IPS-20b (cell line): ENCODE data around the gene MPHOSPH6.

Source experiments
- H3K27ac ChIP-seq: one replicate; pipeline ENCODE4 v1.5.1; 2013; ENCODE audit warnings: low read length
- H3K27me3 ChIP-seq: 2 replicates; pipeline ENCODE4 v1.6.1; 2013; ENCODE audit warnings: mild to moderate bottlenecking, low read length, inconsistent platforms; ENCODE audit not compliant: insufficient read depth
- H3K36me3 ChIP-seq: 2 replicates; pipeline ENCODE4 v1.6.1; 2013; ENCODE audit warnings: low read depth, mild to moderate bottlenecking, inconsistent platforms, low read length, moderate library complexity; ENCODE audit not compliant: insufficient read depth
- H3K4me1 ChIP-seq: 2 replicates; pipeline ENCODE4 v1.6.1; 2013; ENCODE audit warnings: mild to moderate bottlenecking, control low read depth, inconsistent platforms, low read length, moderate library complexity; ENCODE audit not compliant: insufficient read depth
- H3K4me3 ChIP-seq: 2 replicates; pipeline ENCODE4 v1.5.1; 2013; ENCODE audit warnings: mild to moderate bottlenecking, low read length, inconsistent platforms
- H3K9ac ChIP-seq: 2 replicates; pipeline ENCODE4 v1.6.1; 2013; ENCODE audit warnings: low read depth, mild to moderate bottlenecking, inconsistent platforms, low read length, moderate library complexity
- H3K9me3 ChIP-seq: 2 replicates; pipeline ENCODE4 v1.6.1; 2013; ENCODE audit warnings: mild to moderate bottlenecking, low read depth, low read length, inconsistent platforms; ENCODE audit not compliant: insufficient read depth

MPHOSPH6 gene

DNA sequence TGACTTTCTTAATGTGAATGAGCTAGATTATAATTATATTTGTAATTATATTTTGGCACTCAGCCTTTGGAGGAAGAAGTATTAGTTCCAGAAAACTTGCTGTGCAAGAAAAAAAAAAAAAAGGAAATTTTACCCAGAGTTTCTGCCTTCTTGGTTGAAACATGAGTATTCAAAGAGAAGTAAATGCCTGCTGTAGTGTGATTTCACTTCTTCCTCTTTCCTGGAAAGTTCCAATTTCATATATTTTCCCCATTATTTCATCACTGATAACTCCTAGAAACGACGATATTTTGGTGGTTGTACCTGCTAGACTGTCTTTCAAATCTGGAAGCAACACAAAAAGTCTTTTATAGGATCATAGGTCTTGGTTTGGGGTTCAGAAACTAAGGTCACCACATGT is 20.4 kb upstream of the MPHOSPH6 start:
- no peak overlapping the region for H3K4me3 ChIP-seq
- no peak overlapping the region for H3K9ac ChIP-seq
- H3K36me3 ChIP-seq: no peaks in the 10 kb centered on the region
- H3K4me1 ChIP-seq: peaks cover 9% of the 10 kb centered on the region; the same call in 1 of the 2 replicates
- H3K9me3 ChIP-seq: no peaks in the 10 kb centered on the region
- H3K27me3 ChIP-seq: no peaks in the 10 kb centered on the region
- no peak overlapping the region for H3K27ac ChIP-seq

DNA sequence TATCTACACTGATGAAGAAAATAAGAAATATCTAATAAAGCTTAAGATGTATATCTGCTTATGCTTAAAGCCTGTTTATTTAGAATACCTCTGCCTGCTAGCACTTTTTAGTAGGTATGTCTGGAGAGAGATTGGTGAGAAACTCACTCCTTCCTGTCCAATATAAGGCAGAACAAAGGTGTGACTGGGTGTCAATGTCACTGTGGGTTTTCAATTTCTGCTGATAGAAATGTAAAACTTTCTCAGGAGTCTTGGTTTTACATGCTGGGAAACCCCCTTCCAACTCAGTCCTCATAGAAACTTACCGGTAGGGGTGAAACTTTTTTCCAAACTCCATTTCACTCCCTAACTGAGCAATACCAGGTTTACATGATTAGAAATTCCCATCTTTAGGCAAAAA is 17.8 kb upstream of the MPHOSPH6 start:
- H3K9me3 ChIP-seq: no peaks in the 10 kb centered on the region
- no peak overlapping the region for H3K27ac ChIP-seq
- H3K9ac ChIP-seq: no peak overlapping the region
- no peaks in the 10 kb centered on the region for H3K36me3 ChIP-seq
- H3K4me3 ChIP-seq: no peak overlapping the region
- H3K4me1 ChIP-seq: peaks cover 9% of the 10 kb centered on the region; the same call in 1 of the 2 replicates
- H3K27me3 ChIP-seq: no peaks in the 10 kb centered on the region

DNA sequence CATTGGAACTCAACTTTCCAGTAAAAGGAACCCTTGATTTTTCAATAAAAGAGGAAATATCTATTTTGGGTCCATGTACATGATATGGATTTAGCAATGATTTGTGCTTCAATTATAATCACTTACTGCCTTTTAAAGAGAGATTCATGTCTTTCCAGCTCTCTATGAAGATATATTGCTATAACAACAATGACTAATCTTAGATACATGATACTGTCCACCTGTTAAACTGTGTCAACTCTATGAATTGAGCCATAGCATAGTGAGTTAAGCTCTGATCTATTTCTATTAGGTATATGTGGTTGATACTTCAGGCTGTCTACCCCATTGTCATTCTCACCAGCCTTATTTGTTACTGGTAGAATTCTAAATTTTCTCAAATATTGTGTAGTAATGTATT is 15.0 kb upstream of the MPHOSPH6 start:
- H3K4me3 ChIP-seq: no peak overlapping the region
- H3K4me1 ChIP-seq: peaks cover 12% of the 10 kb centered on the region; the same call in 1 of the 2 replicates

DNA sequence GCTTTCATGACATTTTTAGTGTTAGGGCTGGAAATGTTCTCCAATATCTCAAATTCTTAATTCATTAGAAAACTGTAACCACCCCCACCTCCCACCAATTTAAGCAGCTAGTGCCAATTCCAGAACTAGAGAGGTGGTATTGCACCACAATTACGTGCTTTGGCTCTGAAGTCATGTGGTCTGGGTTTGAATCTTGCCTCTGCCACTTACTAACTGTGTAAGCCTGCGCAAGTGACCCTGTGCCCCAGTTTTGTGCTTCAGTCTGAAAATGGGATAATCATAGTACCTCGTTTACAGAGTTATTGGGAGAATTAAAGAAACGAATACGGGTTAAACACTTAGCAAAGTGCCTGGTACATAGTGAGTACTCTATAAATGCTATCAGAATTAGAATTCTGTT is 14.2 kb upstream of the MPHOSPH6 start:
- H3K27me3 ChIP-seq: no peaks in the 10 kb centered on the region
- no peaks in the 10 kb centered on the region for H3K9me3 ChIP-seq
- no peaks in the 10 kb centered on the region for H3K36me3 ChIP-seq
- H3K27ac ChIP-seq: no peak overlapping the region
- H3K9ac ChIP-seq: no peak overlapping the region
- H3K4me3 ChIP-seq: no peak overlapping the region
- H3K4me1 ChIP-seq: peaks cover 12% of the 10 kb centered on the region; the same call in 1 of the 2 replicates

More for the DNA sequence above, 15.0 kb upstream of the MPHOSPH6 start:
- Histone ChIP-seq H3K27ac (no peak overlapping the region), H3K27me3 (no peaks in the 10 kb centered on the region), H3K9me3 (no peaks in the 10 kb centered on the region), H3K9ac (no peak overlapping the region), H3K36me3 (no peaks in the 10 kb centered on the region)

DNA sequence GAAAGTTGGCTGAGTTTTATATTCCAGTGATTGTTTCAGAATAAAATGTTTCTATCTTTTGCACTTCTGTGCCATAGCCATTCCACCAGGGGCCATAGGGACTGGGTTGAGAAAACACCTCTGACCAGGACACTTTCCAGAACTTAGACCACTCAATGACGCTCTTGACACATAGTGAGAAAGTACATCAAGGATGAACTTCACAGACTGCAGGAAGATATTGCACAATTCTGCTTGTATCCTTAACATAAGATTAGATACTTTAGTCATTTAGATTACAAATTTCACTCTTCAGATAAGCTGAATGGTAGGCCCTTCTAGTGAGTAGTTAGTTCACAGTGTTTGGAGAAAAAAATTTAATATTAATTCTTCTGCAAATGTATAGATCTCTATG is 13.0 kb upstream of the MPHOSPH6 start:
- Histone ChIP-seq H3K4me3 (no peak overlapping the region), H3K36me3 (no peaks in the 10 kb centered on the region), H3K27ac (no peak overlapping the region), H3K4me1 (peaks cover 6% of the 10 kb centered on the region; the same call in 1 of the 2 replicates), H3K9ac (no peak overlapping the region), H3K27me3 (no peaks in the 10 kb centered on the region), H3K9me3 (no peaks in the 10 kb centered on the region)

DNA sequence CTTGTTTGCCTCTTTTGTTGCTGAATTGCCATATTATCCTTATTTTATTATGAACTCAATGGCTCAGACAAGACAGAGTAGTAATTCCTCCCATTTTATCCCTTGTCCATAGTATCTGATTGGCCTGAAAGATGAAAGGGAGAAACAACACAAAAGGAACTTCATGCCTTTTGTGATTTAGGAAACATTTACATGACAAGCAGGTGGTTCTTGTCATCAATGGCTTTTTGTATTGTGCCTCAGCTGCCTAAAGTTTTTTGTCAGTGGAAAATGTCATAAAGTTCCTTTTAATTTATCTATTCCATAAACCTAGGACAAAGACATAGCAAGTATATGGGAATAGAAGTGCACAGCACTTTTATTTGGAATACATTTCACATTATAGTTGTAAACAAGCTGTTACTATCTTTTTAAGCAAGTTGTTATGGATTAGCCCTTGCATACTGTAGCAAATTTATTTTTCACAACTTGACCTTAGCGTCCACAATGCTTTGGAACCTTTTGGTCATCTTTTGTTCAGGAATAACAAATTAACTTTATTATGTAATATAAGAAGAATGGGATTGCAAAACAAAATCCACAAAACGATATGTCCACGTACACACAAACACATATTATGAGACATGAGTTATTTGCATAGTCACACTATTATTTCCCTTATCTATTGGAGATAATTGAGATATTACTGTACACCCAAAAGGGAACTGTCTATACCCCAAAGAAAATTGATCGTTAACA is 12.4 kb upstream of the MPHOSPH6 start:
- Histone ChIP-seq H3K4me1 (peaks cover 3% of the 10 kb centered on the region; the same call in 1 of the 2 replicates), H3K9ac (no peak overlapping the region), H3K36me3 (no peaks in the 10 kb centered on the region), H3K27me3 (no peaks in the 10 kb centered on the region), H3K27ac (no peak overlapping the region), H3K9me3 (no peaks in the 10 kb centered on the region), H3K4me3 (no peak overlapping the region)

DNA sequence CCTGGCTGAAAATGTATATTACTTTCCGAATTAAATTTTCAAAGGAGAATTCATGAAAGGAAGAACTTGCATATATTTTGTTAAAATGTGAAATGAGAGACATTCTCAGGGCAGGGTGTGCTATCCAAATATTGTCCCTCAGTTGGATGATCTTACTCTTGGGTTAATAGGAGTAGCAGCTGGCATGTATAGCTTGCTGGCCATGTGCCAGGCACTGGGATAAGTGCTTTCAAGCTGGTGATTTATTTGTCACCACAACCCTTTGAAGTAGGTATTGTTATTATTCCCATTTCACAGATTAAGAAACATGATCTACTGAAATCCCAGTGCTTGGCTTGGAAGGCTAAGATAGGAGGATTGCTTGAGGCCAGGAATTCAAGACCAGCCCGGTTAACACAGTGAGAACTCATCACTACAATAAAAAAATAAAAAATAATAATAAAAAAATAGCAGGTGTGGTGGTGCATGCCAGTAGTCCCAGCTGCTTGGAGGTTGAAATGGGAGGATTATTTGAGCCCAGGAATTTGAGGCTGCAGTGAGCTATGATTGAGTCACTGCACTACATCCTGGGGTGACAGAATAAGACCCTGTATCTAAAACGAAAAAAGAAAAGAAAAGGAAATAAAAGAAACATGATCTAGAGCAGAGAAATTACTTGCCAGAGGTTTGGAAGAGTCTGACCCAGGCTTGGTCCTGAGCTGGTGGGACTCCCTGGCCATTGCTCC is 11.6 kb upstream of the MPHOSPH6 start:
- Histone ChIP-seq H3K4me3 (no peak overlapping the region), H3K9ac (no peak overlapping the region), H3K36me3 (no peaks in the 10 kb centered on the region), H3K4me1 (peaks cover 3% of the 10 kb centered on the region; the same call in 1 of the 2 replicates), H3K9me3 (no peaks in the 10 kb centered on the region), H3K27ac (no peak overlapping the region), H3K27me3 (no peaks in the 10 kb centered on the region)

DNA sequence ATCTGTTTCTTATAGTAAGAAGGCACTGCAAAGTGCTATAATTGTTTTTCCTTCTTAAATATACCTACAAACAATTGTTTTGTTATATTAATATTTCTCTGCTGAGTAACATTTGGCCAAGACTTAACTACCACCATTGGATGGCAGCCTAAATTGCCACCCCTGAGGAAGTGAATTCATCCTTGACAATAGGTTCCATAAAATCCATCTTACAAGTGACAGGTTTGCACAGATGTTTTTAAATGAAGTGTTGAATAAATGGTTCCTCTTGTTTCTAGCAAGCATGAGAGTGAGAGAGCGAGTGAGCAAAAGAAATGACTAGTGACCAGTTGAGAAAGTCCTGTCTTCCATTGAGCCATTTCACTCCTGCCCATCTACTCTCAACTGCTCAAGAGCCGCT is 8.3 kb upstream of the MPHOSPH6 start:
- Histone ChIP-seq H3K27ac (no peak overlapping the region), H3K36me3 (no peaks in the 10 kb centered on the region), H3K4me1 (peaks cover 3% of the 10 kb centered on the region; the same call in 1 of the 2 replicates), H3K4me3 (no peak overlapping the region), H3K9ac (no peak overlapping the region), H3K27me3 (no peaks in the 10 kb centered on the region), H3K9me3 (no peaks in the 10 kb centered on the region)

DNA sequence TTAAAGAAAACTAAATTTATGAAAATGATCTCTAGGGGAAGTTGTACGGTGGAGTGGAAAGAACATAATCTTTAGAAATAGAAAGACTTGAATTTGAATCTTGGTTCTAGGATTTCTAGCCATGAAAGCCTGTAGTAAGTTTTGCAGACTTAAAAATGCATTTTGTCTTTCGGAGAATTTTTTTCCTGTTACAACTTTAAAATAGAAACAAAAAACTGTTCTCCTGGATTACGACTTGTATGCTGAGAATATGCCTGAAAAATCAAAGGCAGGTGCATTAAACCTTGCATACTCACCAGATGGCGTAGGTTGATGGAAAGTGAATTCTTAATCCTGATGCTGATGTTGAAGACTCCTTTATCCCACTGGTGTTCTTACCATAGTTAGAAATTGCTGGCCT is 7.5 kb upstream of the MPHOSPH6 start:
- H3K9ac ChIP-seq: no peak overlapping the region
- H3K9me3 ChIP-seq: no peaks in the 10 kb centered on the region
- no peak overlapping the region for H3K27ac ChIP-seq
- peaks cover 4% of the 10 kb centered on the region; the same call in 1 of the 2 replicates for H3K27me3 ChIP-seq
- H3K36me3 ChIP-seq: no peaks in the 10 kb centered on the region
- peaks cover 3% of the 10 kb centered on the region; the same call in 1 of the 2 replicates for H3K4me1 ChIP-seq
- H3K4me3 ChIP-seq: no peak overlapping the region

DNA sequence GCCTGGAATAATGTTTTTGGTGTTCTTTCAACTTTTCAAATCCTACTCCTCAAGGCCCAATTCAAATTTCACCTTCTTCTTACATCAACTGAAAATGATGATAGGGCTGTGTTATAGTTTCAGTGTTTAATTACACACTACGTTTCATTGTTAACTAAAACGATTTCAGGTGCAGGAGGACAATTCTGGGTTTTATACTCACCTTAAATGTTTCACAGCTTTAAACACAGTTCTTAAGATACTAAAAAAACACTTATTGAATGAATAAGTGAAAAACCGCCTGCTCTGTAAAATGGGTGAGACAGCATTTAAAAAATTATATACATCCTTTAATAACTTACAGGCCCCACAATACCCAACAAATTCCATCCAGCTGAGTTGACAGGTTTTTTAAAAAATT is 6.2 kb upstream of the MPHOSPH6 start:
- peaks cover 18% of the 10 kb centered on the region for H3K27me3 ChIP-seq
- no peaks in the 10 kb centered on the region for H3K9me3 ChIP-seq
- H3K4me1 ChIP-seq: no peaks in the 10 kb centered on the region
- no peak overlapping the region for H3K9ac ChIP-seq
- no peak overlapping the region for H3K4me3 ChIP-seq
- H3K27ac ChIP-seq: no peak overlapping the region
- H3K36me3 ChIP-seq: no peaks in the 10 kb centered on the region

DNA sequence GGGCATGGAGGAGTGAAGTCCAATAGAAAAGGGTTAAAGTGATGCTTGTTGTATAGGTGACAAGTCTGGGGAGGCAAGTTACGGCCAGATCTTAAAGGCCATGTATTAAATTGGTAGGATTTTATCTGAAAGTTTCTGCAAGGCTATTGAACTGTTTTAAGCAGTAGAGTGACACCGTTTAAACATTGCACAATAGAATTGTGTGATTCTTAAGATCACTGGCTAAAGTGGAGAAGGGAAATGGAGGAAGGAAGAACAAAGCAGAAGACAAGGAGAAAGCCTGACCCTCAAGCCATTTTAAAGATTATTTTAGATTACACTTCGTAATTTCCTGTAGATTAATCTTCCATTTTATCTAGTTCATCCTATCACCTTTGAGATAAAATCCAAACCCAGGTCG is 5.6 kb upstream of the MPHOSPH6 start:
- H3K27me3 ChIP-seq: peaks cover 24% of the 10 kb centered on the region
- H3K9me3 ChIP-seq: no peaks in the 10 kb centered on the region
- no peaks in the 10 kb centered on the region for H3K4me1 ChIP-seq
- H3K27ac ChIP-seq: no peak overlapping the region
- H3K4me3 ChIP-seq: no peak overlapping the region
- H3K9ac ChIP-seq: no peak overlapping the region
- H3K36me3 ChIP-seq: no peaks in the 10 kb centered on the region

DNA sequence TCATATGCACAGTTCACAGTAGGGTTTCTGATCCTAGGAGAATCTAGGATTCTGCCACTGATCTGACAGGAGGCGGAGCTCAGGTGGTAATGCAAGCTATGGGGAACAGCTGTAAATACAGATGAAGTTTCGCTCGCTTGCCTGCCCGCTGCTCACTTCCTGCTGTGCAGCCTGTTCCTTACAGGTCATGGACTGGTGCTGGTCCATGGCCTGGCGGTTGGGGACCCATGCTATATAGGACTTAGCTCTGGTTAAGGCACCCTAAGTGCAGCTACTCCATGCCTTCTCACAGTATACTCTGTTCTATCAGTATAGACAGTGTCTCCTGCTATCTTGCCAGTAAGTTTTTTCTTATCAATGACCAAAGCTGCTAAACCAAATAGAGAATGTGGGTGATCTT is 2.4 kb downstream of the MPHOSPH6 start:
- Histone ChIP-seq H3K27me3 (peaks cover 22% of the 10 kb centered on the region), H3K9me3 (peaks cover 3% of the 10 kb centered on the region; the same call in 1 of the 2 replicates), H3K27ac (no peak overlapping the region), H3K4me1 (peaks cover 7% of the 10 kb centered on the region; the same call in 1 of the 2 replicates), H3K36me3 (peaks cover 58% of the 10 kb centered on the region), H3K9ac (no peak overlapping the region), H3K4me3 (no peak overlapping the region)
